Thoracic aorta (tissue), 2 donors: ENCODE measurements around the gene FETUB. TPM values are rescaled to one million over a fixed set of nuclear protein-coding genes. Genes with fewer than 3 reads are reported as not detected.

Source experiments
- ATAC-seq: fragments of 150-250 bp; one replicate; pipeline ENCODE4 v1.8.0; 2017; ENCODE audit warnings: low read depth; ENCODE audit not compliant: insufficient number of reproducible peaks, low FRiP score
- DNase-seq: peaks from one replicate; pipeline ENCODE4 v3.0.0-alpha.2; 2020; ENCODE audit warnings: low spot score
- H3K27ac ChIP-seq, 2 donors: fragments of 200-600 bp; sonication (generic); 1 replicate in 1 of 2; 2 replicates in 1 of 2; pipeline ENCODE4 v1.5.1; 2016; ENCODE audit warnings: mild to moderate bottlenecking in 2 of 2, moderate library complexity in 2 of 2
- H3K27me3 ChIP-seq: fragments of 200-600 bp; sonication (generic); replicated peaks from 2 replicates; pipeline ENCODE4 v1.6.0; 2016; ENCODE audit warnings: mild to moderate bottlenecking; ENCODE audit not compliant: insufficient read depth
- H3K36me3 ChIP-seq: fragments of 200-600 bp; sonication (generic); one replicate; pipeline ENCODE4 v1.5.1; 2016
- H3K4me1 ChIP-seq, 2 donors: fragments of 200-600 bp; sonication (generic); 1 replicate in 1 of 2; 2 replicates in 1 of 2; pipeline versions ENCODE4 v1.5.1 to v1.6.0; 2016; ENCODE audit warnings: low read depth in 2 of 2, mild to moderate bottlenecking in 1 of 2; ENCODE audit not compliant: control insufficient read depth in 1 of 2
- H3K4me3 ChIP-seq: fragments of 200-600 bp; sonication (generic); 2 replicates; pipeline ENCODE4 v1.5.1; 2016; ENCODE audit warnings: mild to moderate bottlenecking
- H3K9me3 ChIP-seq: fragments of 200-600 bp; sonication (generic); 2 replicates; pipeline ENCODE4 v1.5.1; 2016
- CTCF ChIP-seq: fragments of 200-600 bp; sonication (generic); IDR thresholded peaks from one replicate; pipeline ENCODE4 v1.5.1; 2019; ENCODE audit warnings: antibody characterized with exemption
- total RNA-seq, 2 donors: library from RNA; depleted of rRNA; stranded (reverse); fragments of >200 nt; gene quantifications; one replicate each; pipeline versions ENCODE4 v1.1.0 to v1.2.3, GENCODE V29; 2016

FETUB gene
- total RNA-seq, 2 donors from 2014 or later: not detected

GRCh38 chr3:186691676-186692075, 51.5 kb downstream of the FETUB start:
- H3K4me3 ChIP-seq: no peak overlapping the region
- no peaks in the 10 kb centered on the region for H3K27me3 ChIP-seq
- H3K4me1 ChIP-seq: no peaks in the 10 kb centered on the region
- no peaks in the 10 kb centered on the region for H3K9me3 ChIP-seq
- ATAC-seq: no peak
- H3K36me3 ChIP-seq: no peaks in the 10 kb centered on the region
- DNase-seq: no peak
- TF ChIP-seq CTCF: no peak
- no peak overlapping the region for H3K27ac ChIP-seq

GRCh38 chr3:186693843-186694242, 53.6 kb downstream of the FETUB start:
- Histone ChIP-seq H3K4me3 (no peak overlapping the region), H3K27ac (no peak overlapping the region), H3K36me3 (no peaks in the 10 kb centered on the region), H3K4me1 (no peaks in the 10 kb centered on the region), H3K27me3 (no peaks in the 10 kb centered on the region), H3K9me3 (no peaks in the 10 kb centered on the region)
- DNase-seq: no peak
- no peak for ATAC-seq
- TF ChIP-seq CTCF: no peak

GRCh38 chr3:186694288-186695032, 54.3 kb downstream of the FETUB start:
- H3K4me3 ChIP-seq: no peak overlapping the region
- no peak for TF ChIP-seq CTCF

GRCh38 chr3:186696522-186696921, 56.3 kb downstream of the FETUB start:
- no peak for TF ChIP-seq CTCF
- no peak for DNase-seq
- Histone ChIP-seq H3K4me3 (no peak overlapping the region), H3K27ac (no peak overlapping the region), H3K4me1 (peaks cover 3 to 14% of the 10 kb centered on the region in 2 donors), H3K9me3 (no peaks in the 10 kb centered on the region), H3K36me3 (no peaks in the 10 kb centered on the region), H3K27me3 (no peaks in the 10 kb centered on the region)
- ATAC-seq: no peak

More at GRCh38 chr3:186694288-186695032, 54.3 kb downstream of the FETUB start:
- ATAC-seq (no peak), DNase-seq (no peak)
- Histone ChIP-seq H3K27me3 (no peaks in the 10 kb centered on the region), H3K36me3 (no peaks in the 10 kb centered on the region), H3K9me3 (no peaks in the 10 kb centered on the region), H3K4me1 (no peaks in the 10 kb centered on the region), H3K27ac (no peak overlapping the region)

- ATAC-seq (no peak), DNase-seq (no peak)
- Histone ChIP-seq H3K36me3 (no peaks in the 10 kb centered on the region), H3K9me3 (no peaks in the 10 kb centered on the region), H3K4me3 (no peak overlapping the region), H3K27me3 (no peaks in the 10 kb centered on the region), H3K27ac (no peak overlapping the region), H3K4me1 (peaks cover 3 to 14% of the 10 kb centered on the region in 2 donors)
- no peak for TF ChIP-seq CTCF
Observed at GRCh38 chr3:186697510-186697909, 57.3 kb downstream of the FETUB start.
